ENCODE measurements around the gene GRM8. TPM values are rescaled to one million over a fixed set of nuclear protein-coding genes. Genes with fewer than 3 reads are reported as not detected.

GRM8 gene
- total RNA-seq, 1 experiment from 2014 or later, result not detected

DNA sequence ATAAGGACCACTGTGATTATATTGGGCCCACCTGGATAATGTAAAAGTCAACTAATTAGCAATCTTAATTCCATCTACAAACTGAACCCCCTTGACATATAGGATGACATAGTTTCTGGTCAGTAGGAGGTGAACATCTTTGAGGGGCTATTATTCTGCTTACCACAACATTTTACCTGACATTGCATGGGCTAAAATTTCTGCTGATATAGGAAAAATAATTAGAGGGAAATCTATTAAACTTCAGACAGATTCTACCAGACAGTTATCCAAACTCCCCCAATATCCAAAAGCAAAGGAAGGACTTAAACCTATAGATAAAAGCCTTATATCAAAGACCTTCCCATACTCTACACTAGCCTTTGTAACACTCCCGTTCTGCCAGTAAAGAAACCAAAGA, 443.6 kb downstream of the GRM8 start:
- H3K4me1 ChIP-seq (ENCODE audit: insufficient read depth, low read length), result no peaks in the 10 kb centered on the region
- no peaks in the 10 kb centered on the region for H3K27me3 ChIP-seq (ENCODE audit: low read length)
- no TSS peak for BruUV-seq (replicated peaks)
- POLR2A ChIA-PET (ENCODE audit: unreplicated experiment), result no interaction called here
- H3K9ac ChIP-seq (ENCODE audit: low read length), result no peak overlapping the region
- no peak for DNase-seq
- H3F3A ChIP-seq (ENCODE audit: low read length, unreplicated experiment), result no peaks in the 10 kb centered on the region
- no peaks in the 10 kb centered on the region for H3K9me2 ChIP-seq (replicated peaks; ENCODE audit: low read length)
- H3K36me3 ChIP-seq (ENCODE audit: low read depth, low read length), result no peaks in the 10 kb centered on the region
- H2AFZ ChIP-seq (ENCODE audit: low read length), result no peak overlapping the region
- TF ChIP-seq, protein P1, sequence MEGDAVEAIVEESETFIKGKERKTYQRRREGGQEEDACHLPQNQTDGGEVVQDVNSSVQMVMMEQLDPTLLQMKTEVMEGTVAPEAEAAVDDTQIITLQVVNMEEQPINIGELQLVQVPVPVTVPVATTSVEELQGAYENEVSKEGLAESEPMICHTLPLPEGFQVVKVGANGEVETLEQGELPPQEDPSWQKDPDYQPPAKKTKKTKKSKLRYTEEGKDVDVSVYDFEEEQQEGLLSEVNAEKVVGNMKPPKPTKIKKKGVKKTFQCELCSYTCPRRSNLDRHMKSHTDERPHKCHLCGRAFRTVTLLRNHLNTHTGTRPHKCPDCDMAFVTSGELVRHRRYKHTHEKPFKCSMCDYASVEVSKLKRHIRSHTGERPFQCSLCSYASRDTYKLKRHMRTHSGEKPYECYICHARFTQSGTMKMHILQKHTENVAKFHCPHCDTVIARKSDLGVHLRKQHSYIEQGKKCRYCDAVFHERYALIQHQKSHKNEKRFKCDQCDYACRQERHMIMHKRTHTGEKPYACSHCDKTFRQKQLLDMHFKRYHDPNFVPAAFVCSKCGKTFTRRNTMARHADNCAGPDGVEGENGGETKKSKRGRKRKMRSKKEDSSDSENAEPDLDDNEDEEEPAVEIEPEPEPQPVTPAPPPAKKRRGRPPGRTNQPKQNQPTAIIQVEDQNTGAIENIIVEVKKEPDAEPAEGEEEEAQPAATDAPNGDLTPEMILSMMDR (conservative IDR thresholded peaks at IDR 0.05; ENCODE audit: low read depth, low read length), result no peak
- no peak for TF ChIP-seq EZH2phosphoT487 (IDR thresholded peaks at IDR 0.05; ENCODE audit: borderline replicate concordance, low read length)
- TF ChIP-seq EZH2 (IDR thresholded peaks at IDR 0.05; ENCODE audit: low read length, unreplicated experiment), result no peak
- no peak overlapping the region for H3K4me2 ChIP-seq (ENCODE audit: low read length)
- H4K20me1 ChIP-seq (ENCODE audit: low read length), result no peaks in the 10 kb centered on the region
- no peak overlapping the region for H3K4me3 ChIP-seq (ENCODE audit: low read length)
- CTCF ChIA-PET, result no interaction called here
- ATAC-seq, result no peak
- intact Hi-C loops (cut with micrococcal nuclease), result no loop called here
- no peak overlapping the region for H3K27ac ChIP-seq (ENCODE audit: low read length)
- H3K79me2 ChIP-seq (ENCODE audit: low read length), result no peaks in the 10 kb centered on the region
- H3K9me3 ChIP-seq (ENCODE audit: low read length), result peaks cover 4% of the 10 kb centered on the region; the same call in 1 of the 2 replicates

- no peak overlapping the region for H3K4me2 ChIP-seq (ENCODE audit: low read length)
- ChIA-PET CTCF (no interaction called here), POLR2A (ENCODE audit: unreplicated experiment) (no interaction called here)
- no peaks in the 10 kb centered on the region for H3K27me3 ChIP-seq (ENCODE audit: low read length)
- no peak overlapping the region for H3K27ac ChIP-seq (ENCODE audit: low read length)
- no peak overlapping the region for H2AFZ ChIP-seq (ENCODE audit: low read length)
- no peaks in the 10 kb centered on the region for H3K9me2 ChIP-seq (replicated peaks; ENCODE audit: low read length)
- intact Hi-C loops (cut with micrococcal nuclease), result no loop called here
- H3K36me3 ChIP-seq (ENCODE audit: low read depth, low read length), result no peaks in the 10 kb centered on the region
- TF ChIP-seq EZH2phosphoT487 (IDR thresholded peaks at IDR 0.05; ENCODE audit: borderline replicate concordance, low read length) (no peak), EZH2 (IDR thresholded peaks at IDR 0.05; ENCODE audit: low read length, unreplicated experiment) (no peak)
- TF ChIP-seq, protein P1 (conservative IDR thresholded peaks at IDR 0.05; ENCODE audit: low read depth, low read length), result no peak
- H4K20me1 ChIP-seq (ENCODE audit: low read length), result no peaks in the 10 kb centered on the region
- no peaks in the 10 kb centered on the region for H3F3A ChIP-seq (ENCODE audit: low read length, unreplicated experiment)
- BruUV-seq (replicated peaks), result no TSS peak
- H3K4me1 ChIP-seq (ENCODE audit: insufficient read depth, low read length), result no peaks in the 10 kb centered on the region
- H3K79me2 ChIP-seq (ENCODE audit: low read length), result no peaks in the 10 kb centered on the region
- DNase-seq (no peak), ATAC-seq (no peak)
- H3K9me3 ChIP-seq (ENCODE audit: low read length), result peaks cover 2% of the 10 kb centered on the region; the same call in 1 of the 2 replicates
- H3K4me3 ChIP-seq (ENCODE audit: low read length), result no peak overlapping the region
- H3K9ac ChIP-seq (ENCODE audit: low read length), result no peak overlapping the region
Observed at GRCh38 chr7:126806614-126807013, 446.1 kb downstream of the GRM8 start.

DNA sequence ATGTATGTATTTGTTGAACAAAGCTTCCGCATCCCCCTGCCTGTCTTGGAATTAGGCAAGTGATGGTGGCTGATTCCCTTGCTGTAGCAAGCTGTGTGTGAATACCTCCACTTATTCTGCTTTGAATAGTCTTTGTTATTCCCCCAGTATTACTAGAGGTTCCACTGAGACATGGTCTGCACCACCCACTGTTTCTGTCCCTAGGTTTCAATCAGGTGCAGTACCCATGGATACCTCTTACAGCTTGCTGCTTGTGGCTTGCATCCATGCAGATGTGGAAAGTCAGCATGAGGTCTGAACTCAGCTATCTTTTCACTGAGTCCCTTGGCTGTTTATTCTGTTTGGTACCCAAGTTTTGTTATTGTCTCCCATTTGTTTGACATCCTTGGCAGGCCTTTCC, 447.4 kb downstream of the GRM8 start:
- H2AFZ ChIP-seq (ENCODE audit: low read length), result no peak overlapping the region
- H3K4me3 ChIP-seq (ENCODE audit: low read length), result no peak overlapping the region
- no TSS peak for BruUV-seq (replicated peaks)
- H3K9me3 ChIP-seq (ENCODE audit: low read length), result no peaks in the 10 kb centered on the region
- ChIA-PET POLR2A (ENCODE audit: unreplicated experiment) (no interaction called here), CTCF (no interaction called here)
- ATAC-seq, result no peak
- H3K27ac ChIP-seq (ENCODE audit: low read length), result no peak overlapping the region
- H3K4me2 ChIP-seq (ENCODE audit: low read length), result no peak overlapping the region
- H3K27me3 ChIP-seq (ENCODE audit: low read length), result no peaks in the 10 kb centered on the region
- no peaks in the 10 kb centered on the region for H3K9me2 ChIP-seq (replicated peaks; ENCODE audit: low read length)
- no peaks in the 10 kb centered on the region for H4K20me1 ChIP-seq (ENCODE audit: low read length)
- intact Hi-C loops (cut with micrococcal nuclease), result no loop called here
- no peaks in the 10 kb centered on the region for H3K36me3 ChIP-seq (ENCODE audit: low read depth, low read length)
- TF ChIP-seq, protein P1 (conservative IDR thresholded peaks at IDR 0.05; ENCODE audit: low read depth, low read length), result no peak
- TF ChIP-seq EZH2 (IDR thresholded peaks at IDR 0.05; ENCODE audit: low read length, unreplicated experiment) (no peak), EZH2phosphoT487 (IDR thresholded peaks at IDR 0.05; ENCODE audit: borderline replicate concordance, low read length) (no peak)
- no peaks in the 10 kb centered on the region for H3K79me2 ChIP-seq (ENCODE audit: low read length)
- no peaks in the 10 kb centered on the region for H3F3A ChIP-seq (ENCODE audit: low read length, unreplicated experiment)
- H3K4me1 ChIP-seq (ENCODE audit: insufficient read depth, low read length), result no peaks in the 10 kb centered on the region
- DNase-seq, result no peak
- H3K9ac ChIP-seq (ENCODE audit: low read length), result no peak overlapping the region

All from PC-3 (cell line).